ENCODE measurements around the gene CCRL2.
"Not testable (repeated sequence)": the region's sequence is repeated elsewhere in the genome, so short reads cannot be mapped to it uniquely, and the experiment has no call there.

GRCh38 chr3:46402902-46403301 is 4.2 kb upstream of the CCRL2 start:
- not testable (repeated sequence) for TF ChIP-seq CTCF, POLR2A, POLR2AphosphoS5, EP300 (IDR thresholded peaks at IDR 0.05)
